Skeletal muscle satellite cell (primary cell): ENCODE results near the gene NSUN7. TPM values are rescaled to one million over a fixed set of nuclear protein-coding genes. Genes with fewer than 3 reads are reported as not detected.

Source experiments
- H3K27me3 ChIP-seq: 2 replicates; pipeline ENCODE4 v1.7.0; 2013; ENCODE audit warnings: low read length; ENCODE audit not compliant: control insufficient read depth, insufficient read depth
- H3K36me3 ChIP-seq: 2 replicates; pipeline ENCODE4 v1.7.0; 2013; ENCODE audit warnings: mild to moderate bottlenecking, control low read depth, low read length; ENCODE audit not compliant: insufficient read depth
- H3K4me1 ChIP-seq: 2 replicates; pipeline ENCODE4 v1.7.0; 2013; ENCODE audit warnings: low read length; ENCODE audit not compliant: control insufficient read depth, insufficient read depth
- H3K4me2 ChIP-seq: 2 replicates; pipeline ENCODE4 v1.7.0; 2013; ENCODE audit warnings: mild to moderate bottlenecking, low read length
- H3K4me3 ChIP-seq: 2 replicates; pipeline ENCODE4 v1.7.0; 2013; ENCODE audit warnings: low read length
- H3K9ac ChIP-seq: 2 replicates; pipeline ENCODE4 v1.7.0; 2013; ENCODE audit warnings: mild to moderate bottlenecking, low read depth, low read length, moderate library complexity
- H3K9me3 ChIP-seq: replicated peaks from 2 replicates; pipeline ENCODE4 v1.7.0; 2013; ENCODE audit warnings: mild to moderate bottlenecking, control low read depth, low read length
- small RNA-seq: library from RNA; depleted of rRNA; stranded (forward); fragments of <200 nt; gene quantifications from one replicate; pipeline ENCODE3, GENCODE V24; 2012

Gene NSUN7

DNA sequence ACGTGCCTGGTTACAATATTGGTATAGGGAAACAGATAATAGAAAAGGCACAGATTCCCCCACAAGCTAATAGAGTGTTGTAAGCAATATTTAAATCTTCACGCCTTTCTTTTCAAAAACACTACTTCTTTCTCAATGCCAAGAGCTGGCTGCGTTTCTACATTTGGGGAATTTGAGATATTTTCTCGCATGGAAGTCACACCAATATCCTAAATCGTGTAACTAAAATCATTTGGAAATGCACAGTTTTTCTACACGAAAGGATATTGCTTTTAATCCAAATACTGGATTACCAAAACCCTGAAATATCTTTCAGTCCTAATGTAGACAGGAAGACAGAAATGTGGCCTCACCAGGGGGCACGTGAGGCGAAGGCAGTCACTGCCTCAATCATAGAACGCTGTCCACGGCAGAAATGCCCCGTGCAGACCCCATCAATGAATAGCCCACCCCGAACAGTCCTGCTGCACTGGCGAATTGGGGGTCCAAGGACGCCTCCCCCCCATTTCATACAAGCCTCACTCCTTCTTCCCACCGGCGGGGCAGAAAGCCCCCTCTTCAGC, 106.6 kb downstream of the NSUN7 start:
- H3K4me2 ChIP-seq = peak overlapping the region; percentile 76
- H3K9ac ChIP-seq = no peak overlapping the region
- H3K36me3 ChIP-seq = peaks cover 26% of the 10 kb centered on the region
- H3K4me1 ChIP-seq = no peaks in the 10 kb centered on the region
- H3K27me3 ChIP-seq = no peaks in the 10 kb centered on the region
- H3K9me3 ChIP-seq = no peaks in the 10 kb centered on the region
- H3K4me3 ChIP-seq = no peak overlapping the region

DNA sequence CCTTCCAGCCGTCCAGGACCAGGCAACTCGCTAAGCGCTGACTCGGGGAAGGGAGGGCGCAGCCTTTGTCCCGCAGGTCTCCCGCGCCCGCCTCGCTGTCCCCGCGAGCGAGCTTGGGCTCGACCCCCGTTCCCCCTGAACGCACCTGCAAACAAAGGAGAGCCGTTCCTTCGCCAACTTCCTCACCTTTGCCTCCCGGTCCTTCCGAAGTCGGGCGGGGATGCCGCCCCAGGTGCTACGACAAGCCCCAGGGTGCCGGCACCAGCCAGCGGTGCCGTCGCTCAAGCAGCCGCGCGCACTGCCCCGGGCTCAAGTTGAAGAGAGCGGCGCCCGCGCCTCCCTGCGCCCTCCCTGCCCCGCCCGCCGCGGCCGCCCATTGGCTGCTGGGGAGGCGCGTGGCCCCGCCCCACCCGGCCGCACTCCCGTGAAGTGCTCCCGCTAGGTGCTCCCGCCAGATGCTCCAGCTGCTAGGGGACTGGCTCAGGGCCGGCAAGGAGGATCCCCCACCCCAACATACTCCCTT, 107.1 kb downstream of the NSUN7 start:
- H3K36me3 ChIP-seq = peaks cover 26% of the 10 kb centered on the region
- H3K9me3 ChIP-seq = no peaks in the 10 kb centered on the region
- H3K4me2 ChIP-seq = peak overlapping the region; percentile 76
- H3K4me3 ChIP-seq = peak overlapping the region; percentile 54
- no peaks in the 10 kb centered on the region for H3K27me3 ChIP-seq
- H3K4me1 ChIP-seq = no peaks in the 10 kb centered on the region
- no peak overlapping the region for H3K9ac ChIP-seq

DNA sequence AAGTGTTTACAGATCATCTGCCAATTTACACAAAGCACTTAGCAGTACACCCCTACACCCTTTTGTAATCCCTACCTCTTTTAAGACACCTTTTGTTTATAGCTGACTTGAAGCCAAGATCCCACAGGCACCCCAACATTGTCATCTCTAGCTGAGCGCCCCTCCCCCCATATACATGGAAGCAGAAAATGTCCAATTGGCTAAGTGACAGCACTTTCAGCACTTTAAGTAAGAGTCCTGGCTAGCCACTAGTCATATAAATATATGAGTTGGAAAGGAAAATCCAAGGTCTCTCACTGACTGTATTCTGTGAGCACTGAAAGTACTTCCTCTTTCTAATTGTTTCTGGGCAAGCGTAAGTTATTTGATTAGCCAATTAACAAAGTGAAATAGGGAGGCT, 108.2 kb downstream of the NSUN7 start:
- Histone ChIP-seq H3K27me3 (no peaks in the 10 kb centered on the region), H3K9me3 (no peaks in the 10 kb centered on the region), H3K9ac (no peak overlapping the region), H3K36me3 (peaks cover 26% of the 10 kb centered on the region), H3K4me1 (no peaks in the 10 kb centered on the region), H3K4me2 (no peak overlapping the region), H3K4me3 (no peak overlapping the region)

DNA sequence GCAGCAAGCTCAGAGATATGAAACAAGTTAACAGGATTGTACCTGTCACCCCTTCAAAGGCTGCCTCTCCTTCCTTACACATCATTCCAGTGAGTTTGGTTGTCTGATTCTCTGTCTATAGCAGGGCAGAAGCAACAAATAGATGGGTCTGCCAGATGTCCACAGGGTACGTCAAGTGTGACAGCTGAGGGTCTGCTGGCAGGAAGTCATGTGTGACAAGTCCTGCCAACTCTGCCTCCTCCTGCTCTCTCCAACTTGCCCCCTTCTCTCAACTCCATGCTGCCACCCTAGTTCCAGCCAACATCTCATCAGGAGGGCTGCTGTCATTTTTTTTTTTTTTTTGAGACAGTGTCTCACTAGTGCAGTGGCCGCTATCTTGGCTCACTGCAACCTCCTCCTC, 109.2 kb downstream of the NSUN7 start:
- Histone ChIP-seq H3K4me3 (no peak overlapping the region), H3K27me3 (no peaks in the 10 kb centered on the region), H3K4me2 (no peak overlapping the region), H3K9ac (no peak overlapping the region), H3K4me1 (no peaks in the 10 kb centered on the region), H3K9me3 (no peaks in the 10 kb centered on the region), H3K36me3 (peaks cover 24% of the 10 kb centered on the region)

Small RNA genes within 50 kb of the gene (small RNA-seq; reads per million reads assigned to genes)
- not detected for gene RF00019
